K562 (cell line): Measurements from ENCODE around the gene ZNF280C. TPM values are rescaled to one million over a fixed set of nuclear protein-coding genes. Genes with fewer than 3 reads are reported as not detected.

ENCODE experiments used
- BRD9 ChIP-seq: fragments of 450-650 bp; IDR thresholded peaks from 2 replicates; pipeline ENCODE4 v1.6.1; 2018; ENCODE audit warnings: low read depth; ENCODE audit not compliant: partially characterized antibody
- ELF1 ChIP-seq: fragments of 200-800 bp; sonication (Bioruptor generic); IDR thresholded peaks from 2 replicates; pipeline ENCODE4 v1.6.1; 2016; ENCODE audit warnings: missing genetic modification characterization, missing compliant biosample characterization
- ERF ChIP-seq: fragments of 450-650 bp; formaldehyde crosslinking; IDR thresholded peaks from 2 replicates; pipeline ENCODE4 v1.4.0; 2020; ENCODE audit warnings: mild to moderate bottlenecking, mixed read lengths
- HDAC1 ChIP-seq, 2 experiments: fragments of 450-650 bp; IDR thresholded peaks; 2 replicates each; pipeline ENCODE4 v1.6.1; 2016 to 2017; ENCODE audit warnings: inconsistent platforms in 1 of 2, mild to moderate bottlenecking in 1 of 2, moderate library complexity in 1 of 2
- KAT7 ChIP-seq: sonication (generic); formaldehyde crosslinking; IDR thresholded peaks from 2 replicates; pipeline ENCODE4 v1.8.0; 2022; ENCODE audit warnings: missing genetic modification reagents, mild to moderate bottlenecking, borderline replicate concordance
- MEIS2 ChIP-seq: fragments of 450-650 bp; IDR thresholded peaks from 2 replicates; pipeline ENCODE4 v1.6.1; 2014; ENCODE audit warnings: mild to moderate bottlenecking; ENCODE audit not compliant: partially characterized antibody
- MYNN ChIP-seq, 2 experiments: sonication (generic); formaldehyde crosslinking in 1 of 2; IDR thresholded peaks; 2 replicates each; pipeline versions ENCODE4 v1.5.0 to v1.6.1; 2016 to 2020; ENCODE audit warnings: antibody characterized with exemption in 1 of 2, missing genetic modification reagents in 1 of 2
- PHB ChIP-seq: fragments of 250-450 bp; sonication (Bioruptor Pico); IDR thresholded peaks from 2 replicates; pipeline ENCODE4 v1.5.0; 2021
- POLR2B ChIP-seq: fragments of 450-650 bp; IDR thresholded peaks from 2 replicates; pipeline ENCODE4 v1.6.1; 2018; ENCODE audit warnings: low read depth; ENCODE audit not compliant: partially characterized antibody
- RBM22 ChIP-seq: fragments of 200-400 bp; formaldehyde crosslinking; IDR thresholded peaks from 2 replicates; pipeline ENCODE4 v1.6.1; 2018; ENCODE audit warnings: low read length, low read depth; ENCODE audit not compliant: poor library complexity, severe bottlenecking
- RFX5 ChIP-seq: IDR thresholded peaks from 2 replicates; pipeline ENCODE4 v1.6.1; 2011; ENCODE audit warnings: low read depth, mild to moderate bottlenecking, improper control_type of control experiment, low read length
- SMARCC2 ChIP-seq: fragments of 450-650 bp; IDR thresholded peaks from 2 replicates; pipeline ENCODE4 v1.6.1; 2017; ENCODE audit warnings: antibody characterized with exemption, moderate library complexity, mild to moderate bottlenecking, low read depth
- SP1 ChIP-seq: sonication (generic); formaldehyde crosslinking; IDR thresholded peaks from 2 replicates; pipeline ENCODE4 v1.8.1; 2022; ENCODE audit warnings: mild to moderate bottlenecking, missing genetic modification reagents
- SPI1 ChIP-seq: IDR thresholded peaks from 2 replicates; pipeline ENCODE4 v1.6.1; 2011; ENCODE audit warnings: low read depth, low read length, control low read depth, borderline replicate concordance
- STAT5A ChIP-seq: IDR thresholded peaks from 2 replicates; pipeline ENCODE4 v1.6.1; 2012; ENCODE audit warnings: low read length, inconsistent platforms, borderline replicate concordance
- TCF7 ChIP-seq: sonication (generic); IDR thresholded peaks from 2 replicates; pipeline ENCODE4 v1.6.1; 2016; ENCODE audit warnings: antibody characterized with exemption, borderline replicate concordance
- polyA plus RNA-seq, 8 experiments: library from polyadenylated mRNA; depleted of rRNA in 4 of 8; stranded (reverse) in 5 of 8; unstranded in 3 of 8; fragments of >200 nt; fragmentation: Nextera tagmentation in 2 of 8; fragmentation: Illumina TruSeq in 1 of 8; extraction: Ambion mirVana in 2 of 8; extraction: Trizol in 1 of 8; gene quantifications; 2 replicates each; pipeline versions ENCODE4 v1.2.1 to v1.2.3, GENCODE V29; 2011 to 2014; ENCODE audit warnings: inconsistent platforms in 1 of 8, missing spikeins in 1 of 8
- total RNA-seq, 7 experiments: library from RNA; depleted of rRNA in 6 of 7; stranded (reverse); fragments of >200 nt in 6 of 7; fragmentation: Illumina TruSeq in 2 of 7; extraction: Trizol in 2 of 7; gene quantifications; 2 replicates each; pipeline versions ENCODE4 v1.2.1 to v1.2.3, GENCODE V29; 2011 to 2021; ENCODE audit warnings: low replicate concordance in 1 of 7
- TF ChIP-seq, protein P1 (sequence below): conservative IDR thresholded peaks from 2 replicates; pipeline ENCODE4 v1.6.1; 2011; ENCODE audit warnings: low read depth, mild to moderate bottlenecking, low read length; ENCODE audit not compliant: control insufficient read depth
- TF ChIP-seq, protein P2 (sequence below): fragments of 200-800 bp; sonication (Bioruptor generic); IDR thresholded peaks from 2 replicates; pipeline ENCODE4 v1.6.1; 2016; ENCODE audit warnings: missing genetic modification characterization, missing compliant biosample characterization
- TF ChIP-seq, protein P3 (sequence below): sonication (generic); formaldehyde crosslinking; IDR thresholded peaks from 2 replicates; pipeline ENCODE4 v1.8.0; 2022; ENCODE audit warnings: missing genetic modification reagents, mild to moderate bottlenecking, moderate library complexity, borderline replicate concordance

ZNF280C gene
- total and polyA plus RNA-seq, 9 of the 15 experiments (the other 6 are each of a cell fraction or from before 2014, with no cell fraction given): 1.6 to 8.3 (median 4.4) TPM

DNA sequence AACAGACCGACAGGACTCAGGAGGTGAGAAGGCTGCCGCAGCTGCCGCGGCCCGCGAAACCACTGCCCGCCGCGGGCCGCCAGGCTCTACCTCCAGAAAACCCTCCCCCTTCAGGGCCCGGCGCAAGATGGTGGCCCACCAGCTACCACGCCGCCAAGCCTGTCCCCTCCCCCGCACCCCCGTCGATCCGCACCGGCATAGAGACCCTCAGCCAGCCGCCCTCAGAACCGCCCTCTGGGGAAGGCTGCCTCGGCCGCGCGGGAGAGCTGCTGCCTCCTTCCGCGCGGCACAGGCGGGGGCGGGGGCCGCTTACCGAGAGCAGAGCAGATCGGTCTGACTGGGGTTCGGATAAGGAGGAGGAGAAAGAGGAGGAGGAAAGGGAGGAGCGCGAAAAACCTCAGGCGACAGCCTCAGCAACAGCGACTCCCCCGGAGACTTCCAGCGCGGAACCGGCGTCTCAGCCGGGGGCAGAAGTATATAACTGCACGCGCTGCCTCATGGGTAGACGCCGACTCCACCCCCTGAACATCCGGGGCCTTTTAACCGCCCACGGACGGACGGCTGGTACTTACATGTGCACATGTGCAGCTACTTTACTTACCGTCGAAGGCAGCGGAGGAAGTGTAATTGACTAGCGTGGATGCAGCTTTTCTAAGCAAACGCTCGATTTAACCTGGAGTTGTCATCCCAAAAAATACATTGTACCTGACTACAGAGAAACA is at the start of gene ZNF280C (continued):
- TF ChIP-seq SMARCC2: 0 out of 2 replicates have a peak, but pooled peaks have one; percentile 25
- TF ChIP-seq, protein P1, sequence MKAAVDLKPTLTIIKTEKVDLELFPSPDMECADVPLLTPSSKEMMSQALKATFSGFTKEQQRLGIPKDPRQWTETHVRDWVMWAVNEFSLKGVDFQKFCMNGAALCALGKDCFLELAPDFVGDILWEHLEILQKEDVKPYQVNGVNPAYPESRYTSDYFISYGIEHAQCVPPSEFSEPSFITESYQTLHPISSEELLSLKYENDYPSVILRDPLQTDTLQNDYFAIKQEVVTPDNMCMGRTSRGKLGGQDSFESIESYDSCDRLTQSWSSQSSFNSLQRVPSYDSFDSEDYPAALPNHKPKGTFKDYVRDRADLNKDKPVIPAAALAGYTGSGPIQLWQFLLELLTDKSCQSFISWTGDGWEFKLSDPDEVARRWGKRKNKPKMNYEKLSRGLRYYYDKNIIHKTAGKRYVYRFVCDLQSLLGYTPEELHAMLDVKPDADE: no peak
- TF ChIP-seq MEIS2: peak; percentile 26
- no peak for TF ChIP-seq MYNN (IDR thresholded peaks at IDR 0.05)
- TF ChIP-seq MYNN (CRISPR knock-in tag; IDR thresholded peaks at IDR 0.05): no peak
- no peak for TF ChIP-seq STAT5A
- TF ChIP-seq, protein P2, sequence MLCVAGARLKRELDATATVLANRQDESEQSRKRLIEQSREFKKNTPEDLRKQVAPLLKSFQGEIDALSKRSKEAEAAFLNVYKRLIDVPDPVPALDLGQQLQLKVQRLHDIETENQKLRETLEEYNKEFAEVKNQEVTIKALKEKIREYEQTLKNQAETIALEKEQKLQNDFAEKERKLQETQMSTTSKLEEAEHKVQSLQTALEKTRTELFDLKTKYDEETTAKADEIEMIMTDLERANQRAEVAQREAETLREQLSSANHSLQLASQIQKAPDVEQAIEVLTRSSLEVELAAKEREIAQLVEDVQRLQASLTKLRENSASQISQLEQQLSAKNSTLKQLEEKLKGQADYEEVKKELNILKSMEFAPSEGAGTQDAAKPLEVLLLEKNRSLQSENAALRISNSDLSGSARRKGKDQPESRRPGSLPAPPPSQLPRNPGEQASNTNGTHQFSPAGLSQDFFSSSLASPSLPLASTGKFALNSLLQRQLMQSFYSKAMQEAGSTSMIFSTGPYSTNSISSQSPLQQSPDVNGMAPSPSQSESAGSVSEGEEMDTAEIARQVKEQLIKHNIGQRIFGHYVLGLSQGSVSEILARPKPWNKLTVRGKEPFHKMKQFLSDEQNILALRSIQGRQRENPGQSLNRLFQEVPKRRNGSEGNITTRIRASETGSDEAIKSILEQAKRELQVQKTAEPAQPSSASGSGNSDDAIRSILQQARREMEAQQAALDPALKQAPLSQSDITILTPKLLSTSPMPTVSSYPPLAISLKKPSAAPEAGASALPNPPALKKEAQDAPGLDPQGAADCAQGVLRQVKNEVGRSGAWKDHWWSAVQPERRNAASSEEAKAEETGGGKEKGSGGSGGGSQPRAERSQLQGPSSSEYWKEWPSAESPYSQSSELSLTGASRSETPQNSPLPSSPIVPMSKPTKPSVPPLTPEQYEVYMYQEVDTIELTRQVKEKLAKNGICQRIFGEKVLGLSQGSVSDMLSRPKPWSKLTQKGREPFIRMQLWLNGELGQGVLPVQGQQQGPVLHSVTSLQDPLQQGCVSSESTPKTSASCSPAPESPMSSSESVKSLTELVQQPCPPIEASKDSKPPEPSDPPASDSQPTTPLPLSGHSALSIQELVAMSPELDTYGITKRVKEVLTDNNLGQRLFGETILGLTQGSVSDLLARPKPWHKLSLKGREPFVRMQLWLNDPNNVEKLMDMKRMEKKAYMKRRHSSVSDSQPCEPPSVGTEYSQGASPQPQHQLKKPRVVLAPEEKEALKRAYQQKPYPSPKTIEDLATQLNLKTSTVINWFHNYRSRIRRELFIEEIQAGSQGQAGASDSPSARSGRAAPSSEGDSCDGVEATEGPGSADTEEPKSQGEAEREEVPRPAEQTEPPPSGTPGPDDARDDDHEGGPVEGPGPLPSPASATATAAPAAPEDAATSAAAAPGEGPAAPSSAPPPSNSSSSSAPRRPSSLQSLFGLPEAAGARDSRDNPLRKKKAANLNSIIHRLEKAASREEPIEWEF (CRISPR knock-in tag): no peak
- no peak for TF ChIP-seq ELF1 (tag)
- peak; percentile 16 for TF ChIP-seq BRD9
- TF ChIP-seq, protein P3, sequence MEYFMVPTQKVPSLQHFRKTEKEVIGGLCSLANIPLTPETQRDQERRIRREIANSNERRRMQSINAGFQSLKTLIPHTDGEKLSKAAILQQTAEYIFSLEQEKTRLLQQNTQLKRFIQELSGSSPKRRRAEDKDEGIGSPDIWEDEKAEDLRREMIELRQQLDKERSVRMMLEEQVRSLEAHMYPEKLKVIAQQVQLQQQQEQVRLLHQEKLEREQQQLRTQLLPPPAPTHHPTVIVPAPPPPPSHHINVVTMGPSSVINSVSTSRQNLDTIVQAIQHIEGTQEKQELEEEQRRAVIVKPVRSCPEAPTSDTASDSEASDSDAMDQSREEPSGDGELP (CRISPR knock-in tag): peak; percentile 83
- no peak for TF ChIP-seq SPI1
- peak; percentile 77 for TF ChIP-seq RBM22
- no peak for TF ChIP-seq PHB (CRISPR knock-in tag)
- 0 out of 2 replicates have a peak, but pooled peaks have one; percentile 53 for TF ChIP-seq ERF (CRISPR knock-in tag)
- no peak for TF ChIP-seq RFX5
- TF ChIP-seq HDAC1 (IDR thresholded peaks at IDR 0.05): peak in 1 of 2 experiments; percentile 67; a peak in 2 of 4 replicates
- peak; percentile 76 for TF ChIP-seq SP1 (CRISPR knock-in tag)
- peak; percentile 71; the same call in 1 of the 2 replicates for TF ChIP-seq KAT7 (CRISPR knock-in tag)
- peak; percentile 89 for TF ChIP-seq POLR2B
- TF ChIP-seq TCF7: no peak
